Progenitor cell of endocrine pancreas (in vitro differentiated cells): Measurements from ENCODE around the gene DAPK1. TPM values are rescaled to one million over a fixed set of nuclear protein-coding genes. Genes with fewer than 3 reads are reported as not detected.

Source experiments
- DNase-seq: peaks from one replicate; pipeline ENCODE4 v3.0.0; 2021; ENCODE audit warnings: low spot score; ENCODE audit not compliant: unreplicated experiment
- H3K27ac Mint-ChIP-seq: 2 replicates; pipeline ENCODE4 v1.8.0; 2021; ENCODE audit warnings: mild to moderate bottlenecking, moderate library complexity, mixed read lengths
- H3K27me3 Mint-ChIP-seq: 2 replicates; pipeline ENCODE4 v1.8.0; 2021; ENCODE audit warnings: mixed read lengths
- H3K36me3 Mint-ChIP-seq: 2 replicates; pipeline ENCODE4 v1.8.0; 2022; ENCODE audit warnings: mixed read lengths; ENCODE audit not compliant: insufficient read depth
- H3K4me1 Mint-ChIP-seq: 2 replicates; pipeline ENCODE4 v1.8.0; 2021; ENCODE audit warnings: low read depth, mixed read lengths
- H3K4me3 Mint-ChIP-seq: 2 replicates; pipeline ENCODE4 v1.8.0; 2021; ENCODE audit warnings: low read depth, mild to moderate bottlenecking, moderate library complexity, mixed read lengths
- H3K9me3 Mint-ChIP-seq: 2 replicates; pipeline ENCODE4 v1.8.0; 2021; ENCODE audit warnings: low read depth, mixed read lengths
- total RNA-seq: library from RNA; stranded (reverse); gene quantifications from 2 replicates; pipeline ENCODE4 v1.2.1, GENCODE V29; 2021
- TF ChIP-seq, protein P1 (sequence below): fragments of 200-600 bp; sonication (generic); IDR thresholded peaks from one replicate; pipeline ENCODE4 v1.5.0; 2021; ENCODE audit warnings: antibody characterized with exemption, mild to moderate bottlenecking; ENCODE audit not compliant: unreplicated experiment

Gene DAPK1
- total RNA-seq, 1 donor from 2014 or later = 202 TPM

DNA sequence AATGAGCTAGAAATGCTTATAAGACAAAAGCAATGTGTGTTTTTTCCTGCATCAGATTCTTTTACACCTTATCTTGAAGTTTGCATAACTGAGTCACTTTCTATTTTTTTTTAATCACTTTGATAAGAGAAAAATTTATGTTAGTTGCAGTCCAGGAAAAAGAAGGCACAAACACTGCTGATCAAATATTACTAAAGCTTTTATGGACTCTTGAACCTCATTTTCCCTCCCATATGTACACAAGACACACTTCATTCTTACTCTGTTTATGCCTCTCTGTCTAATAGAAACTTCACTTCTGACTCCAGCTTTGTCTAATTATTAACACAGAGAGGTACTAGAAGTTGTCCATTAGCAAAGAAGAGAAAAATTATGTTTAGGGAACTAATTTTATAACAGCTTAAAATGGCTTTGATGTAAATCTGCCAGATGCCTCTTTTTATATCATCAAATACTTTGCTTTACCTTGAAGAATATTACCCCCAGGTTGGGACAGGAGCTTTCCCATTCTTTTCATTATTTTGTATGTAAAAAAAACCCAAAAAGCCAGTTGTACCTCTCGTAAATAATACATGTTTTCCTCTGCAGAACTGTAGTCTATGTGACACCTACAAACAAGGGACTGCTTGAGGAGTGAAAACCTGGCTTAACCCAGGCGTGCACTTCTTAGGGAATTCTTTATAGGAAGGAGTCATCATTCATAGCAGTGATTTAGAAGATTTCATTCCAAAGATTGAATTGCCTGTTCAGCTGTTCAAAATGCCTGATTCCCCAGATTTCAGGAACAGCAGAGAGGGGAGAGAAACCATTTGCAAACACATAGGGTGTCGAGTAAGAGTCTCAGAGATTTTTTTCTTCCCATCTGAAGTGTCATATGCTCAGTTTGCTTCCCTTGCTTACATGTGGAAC, 72.6 kb downstream of the DAPK1 start:
- peak overlapping the region; percentile 96 for H3K27ac Mint-ChIP-seq
- H3K4me1 Mint-ChIP-seq = peaks cover 77% of the 10 kb centered on the region
- TF ChIP-seq, protein P1, sequence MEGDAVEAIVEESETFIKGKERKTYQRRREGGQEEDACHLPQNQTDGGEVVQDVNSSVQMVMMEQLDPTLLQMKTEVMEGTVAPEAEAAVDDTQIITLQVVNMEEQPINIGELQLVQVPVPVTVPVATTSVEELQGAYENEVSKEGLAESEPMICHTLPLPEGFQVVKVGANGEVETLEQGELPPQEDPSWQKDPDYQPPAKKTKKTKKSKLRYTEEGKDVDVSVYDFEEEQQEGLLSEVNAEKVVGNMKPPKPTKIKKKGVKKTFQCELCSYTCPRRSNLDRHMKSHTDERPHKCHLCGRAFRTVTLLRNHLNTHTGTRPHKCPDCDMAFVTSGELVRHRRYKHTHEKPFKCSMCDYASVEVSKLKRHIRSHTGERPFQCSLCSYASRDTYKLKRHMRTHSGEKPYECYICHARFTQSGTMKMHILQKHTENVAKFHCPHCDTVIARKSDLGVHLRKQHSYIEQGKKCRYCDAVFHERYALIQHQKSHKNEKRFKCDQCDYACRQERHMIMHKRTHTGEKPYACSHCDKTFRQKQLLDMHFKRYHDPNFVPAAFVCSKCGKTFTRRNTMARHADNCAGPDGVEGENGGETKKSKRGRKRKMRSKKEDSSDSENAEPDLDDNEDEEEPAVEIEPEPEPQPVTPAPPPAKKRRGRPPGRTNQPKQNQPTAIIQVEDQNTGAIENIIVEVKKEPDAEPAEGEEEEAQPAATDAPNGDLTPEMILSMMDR = no peak
- peaks cover 11% of the 10 kb centered on the region for H3K36me3 Mint-ChIP-seq
- DNase-seq = no peak
- no peaks in the 10 kb centered on the region for H3K9me3 Mint-ChIP-seq
- peak overlapping the region; percentile 8 for H3K4me3 Mint-ChIP-seq
- no peaks in the 10 kb centered on the region for H3K27me3 Mint-ChIP-seq

DNA sequence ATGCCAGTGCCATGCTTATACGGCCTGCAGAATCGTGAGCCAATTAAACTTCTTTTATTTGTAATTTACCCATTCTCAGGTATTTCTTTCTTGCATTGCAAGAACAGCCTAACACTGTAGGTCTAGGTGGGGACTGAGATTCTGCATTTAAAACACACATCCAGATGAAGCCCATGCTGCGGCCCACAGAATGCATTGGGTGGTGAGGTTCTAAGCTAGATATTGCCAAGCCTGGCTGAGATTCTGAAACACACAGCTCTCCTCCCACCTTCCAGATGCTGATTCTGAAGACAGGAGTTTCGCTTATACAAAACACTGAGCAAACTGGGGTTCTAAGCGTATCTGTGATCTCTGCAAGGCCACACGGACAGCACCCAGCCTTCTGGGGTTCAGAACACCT, 75.1 kb downstream of the DAPK1 start:
- DNase-seq = no peak
- peaks cover 8% of the 10 kb centered on the region for H3K36me3 Mint-ChIP-seq
- H3K9me3 Mint-ChIP-seq = no peaks in the 10 kb centered on the region
- no peak overlapping the region for H3K4me3 Mint-ChIP-seq
- peaks cover 77% of the 10 kb centered on the region for H3K4me1 Mint-ChIP-seq
- H3K27ac Mint-ChIP-seq = peak overlapping the region; percentile 96
- TF ChIP-seq, protein P1 = no peak
- H3K27me3 Mint-ChIP-seq = no peaks in the 10 kb centered on the region

DNA sequence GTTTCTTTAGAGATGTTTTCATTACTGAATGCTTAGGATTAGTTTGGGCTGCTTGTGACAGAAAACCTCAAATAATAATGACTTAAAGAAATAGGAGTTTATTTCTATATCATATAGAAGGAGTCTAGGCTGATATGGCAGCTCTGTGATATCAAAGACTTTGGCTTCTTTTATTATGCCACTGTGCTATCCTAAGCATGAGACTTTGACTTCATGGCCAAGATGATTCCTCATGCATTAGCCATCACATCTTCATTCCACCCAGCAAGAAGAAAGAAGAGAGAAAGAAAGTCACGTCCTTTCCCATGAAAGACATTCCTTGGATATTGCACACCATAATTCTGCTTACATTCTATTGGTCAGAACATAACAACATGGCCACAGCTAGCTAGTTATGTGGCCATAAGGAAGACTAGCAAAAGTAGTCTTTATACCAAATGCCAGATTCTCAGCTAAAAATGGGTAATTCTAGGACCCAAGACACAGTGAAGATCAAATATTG, 76.2 kb downstream of the DAPK1 start:
- H3K4me3 Mint-ChIP-seq = no peak overlapping the region
- peaks cover 8% of the 10 kb centered on the region for H3K36me3 Mint-ChIP-seq
- no peak for DNase-seq
- H3K9me3 Mint-ChIP-seq = no peaks in the 10 kb centered on the region
- no peaks in the 10 kb centered on the region for H3K27me3 Mint-ChIP-seq
- TF ChIP-seq, protein P1 = no peak
- peak overlapping the region; percentile 53 for H3K27ac Mint-ChIP-seq
- peaks cover 76% of the 10 kb centered on the region for H3K4me1 Mint-ChIP-seq

DNA sequence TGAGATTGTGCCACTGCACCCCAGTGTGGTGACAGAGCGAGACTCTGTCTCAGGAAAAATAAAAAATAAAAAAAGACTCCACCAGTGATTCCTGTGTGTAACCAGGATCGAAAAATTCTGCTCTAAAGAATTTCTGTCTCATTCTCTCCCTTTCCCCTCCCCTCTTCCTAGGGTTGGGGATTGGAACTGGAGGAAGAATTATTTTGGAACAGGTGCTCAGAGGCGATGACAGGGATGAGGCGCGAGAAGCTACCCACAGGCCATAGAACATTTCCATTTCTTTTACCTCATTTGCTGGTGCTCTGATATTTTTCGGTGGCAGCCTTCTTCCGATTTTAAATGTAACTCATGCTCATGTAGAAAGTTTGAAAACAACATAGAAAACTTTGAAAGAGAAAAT, 80.1 kb downstream of the DAPK1 start:
- Mint-ChIP-seq H3K27me3 (no peaks in the 10 kb centered on the region), H3K4me3 (no peak overlapping the region), H3K36me3 (peaks cover 8% of the 10 kb centered on the region), H3K4me1 (peaks cover 60% of the 10 kb centered on the region), H3K27ac (no peak overlapping the region), H3K9me3 (no peaks in the 10 kb centered on the region)
- TF ChIP-seq, protein P1 = no peak
- no peak for DNase-seq

DNA sequence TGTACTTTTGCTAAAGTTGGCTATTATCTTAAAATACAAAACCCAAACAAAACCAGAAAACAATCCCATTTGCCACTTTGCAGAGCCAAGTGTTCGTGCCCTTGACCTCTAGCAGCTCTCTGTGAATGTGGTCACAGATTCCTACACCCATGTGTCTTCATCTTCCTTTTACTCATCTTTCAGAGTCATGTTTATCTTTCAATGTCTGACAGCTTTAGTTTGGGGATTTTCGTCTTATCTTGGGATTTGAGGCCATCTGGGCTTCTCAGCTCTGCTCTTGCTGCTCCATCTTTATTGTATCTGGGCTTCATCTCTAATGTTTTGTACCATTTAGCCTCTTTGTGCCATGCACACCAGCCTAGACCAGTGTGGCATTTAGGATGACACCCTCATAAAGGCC, 81.0 kb downstream of the DAPK1 start:
- Mint-ChIP-seq H3K27ac (no peak overlapping the region), H3K4me1 (peaks cover 59% of the 10 kb centered on the region), H3K9me3 (no peaks in the 10 kb centered on the region), H3K4me3 (no peak overlapping the region), H3K36me3 (peaks cover 10% of the 10 kb centered on the region), H3K27me3 (no peaks in the 10 kb centered on the region)
- TF ChIP-seq, protein P1 = no peak
- no peak for DNase-seq
